ENCODE results near the gene ADGRL2.

Gene ADGRL2

DNA sequence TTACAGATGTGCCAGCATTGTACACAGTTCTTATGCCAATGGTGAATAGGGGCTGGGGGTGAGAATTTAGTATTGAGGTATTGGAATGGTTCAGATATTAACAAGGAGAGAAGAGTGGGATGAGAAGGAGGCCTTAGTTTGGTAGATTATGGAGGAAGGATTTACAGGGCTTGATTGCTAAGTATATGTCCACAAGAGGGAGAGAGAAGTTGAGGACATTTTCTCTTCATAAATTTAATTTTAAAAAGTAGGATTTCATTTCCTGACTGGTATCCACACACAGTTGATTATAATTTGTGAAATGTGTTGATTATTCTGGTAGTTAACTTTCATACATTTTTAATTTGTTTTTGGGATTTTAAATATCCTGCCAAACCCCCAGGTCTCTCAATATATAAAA, 213.0 kb downstream of the ADGRL2 start:
- ATAC-seq (no peak), DNase-seq (ENCODE audit: low spot score in 2 of 2) (no peak)
- no peaks in the 10 kb centered on the region for H3K4me1 Mint-ChIP-seq
- no peaks in the 10 kb centered on the region for H3K36me3 Mint-ChIP-seq
- H3K27ac Mint-ChIP-seq: no peak overlapping the region
- H3K9me3 Mint-ChIP-seq: peaks cover 23% of the 10 kb centered on the region
- H3K4me3 Mint-ChIP-seq: no peak overlapping the region

DNA sequence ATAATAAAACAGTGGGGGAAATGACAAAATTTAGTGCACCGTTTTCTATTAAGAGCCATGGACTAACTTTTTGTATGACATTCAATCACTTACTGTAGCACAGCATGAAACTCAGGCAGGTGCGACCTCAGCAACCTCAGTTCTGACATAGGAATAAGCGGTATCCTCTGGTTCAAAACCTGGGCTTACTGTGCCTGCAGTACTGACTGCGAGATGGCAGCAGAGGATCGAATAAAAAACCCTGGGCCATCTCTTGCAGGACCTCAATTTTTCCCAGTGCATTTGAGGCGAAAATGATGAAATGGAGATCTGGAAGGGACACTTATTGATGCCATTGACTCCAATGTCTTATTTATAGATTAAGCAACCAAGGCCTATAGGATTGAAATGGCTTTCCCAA, 214.7 kb downstream of the ADGRL2 start:
- H3K36me3 Mint-ChIP-seq: no peaks in the 10 kb centered on the region
- no peak overlapping the region for H3K27ac Mint-ChIP-seq
- no peak for DNase-seq (ENCODE audit: low spot score in 2 of 2)
- no peak for ATAC-seq
- no peaks in the 10 kb centered on the region for H3K4me1 Mint-ChIP-seq
- no peak overlapping the region for H3K4me3 Mint-ChIP-seq
- H3K9me3 Mint-ChIP-seq: peaks cover 26% of the 10 kb centered on the region

DNA sequence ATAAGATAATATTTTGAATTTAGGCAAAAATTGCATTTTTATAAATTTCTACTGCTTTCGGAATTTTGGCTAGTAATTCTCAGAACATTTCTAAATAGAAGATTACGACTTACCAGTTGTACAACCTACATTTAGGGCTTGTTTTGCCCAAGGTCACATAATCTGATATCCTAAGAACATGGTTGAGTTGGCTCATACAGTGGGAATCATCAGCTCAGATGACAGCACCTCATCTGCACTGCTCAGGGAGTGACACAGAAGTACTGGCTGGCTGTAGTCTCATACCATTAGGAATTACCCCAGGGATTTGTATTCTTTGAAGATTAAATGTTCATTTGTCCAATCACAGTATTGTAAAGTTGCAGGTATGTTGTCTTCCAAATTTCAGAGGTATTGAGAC, 217.6 kb downstream of the ADGRL2 start:
- Mint-ChIP-seq H3K36me3 (no peaks in the 10 kb centered on the region), H3K9me3 (peaks cover 26% of the 10 kb centered on the region), H3K27ac (no peak overlapping the region), H3K4me1 (no peaks in the 10 kb centered on the region), H3K4me3 (no peak overlapping the region)
- DNase-seq (ENCODE audit: low spot score in 2 of 2): no peak
- ATAC-seq: no peak

DNA sequence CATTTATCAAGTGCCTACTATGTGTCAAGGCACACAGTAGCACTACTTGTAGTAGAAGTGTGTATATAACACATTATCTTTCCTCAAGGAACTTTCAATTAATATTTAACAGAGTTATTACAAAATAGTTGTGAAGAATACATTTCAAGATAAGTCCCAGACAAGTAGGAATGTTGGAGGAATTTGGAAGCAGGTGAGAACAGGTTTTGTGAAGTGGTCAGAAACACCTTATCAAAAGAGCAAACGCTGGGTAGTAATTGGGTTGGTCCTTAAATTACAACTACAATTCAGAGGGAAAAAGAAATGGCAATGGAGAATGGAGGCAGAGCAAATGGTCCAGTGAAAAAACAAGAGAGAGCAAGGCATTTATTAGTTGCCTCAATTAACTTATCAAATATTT, 218.8 kb downstream of the ADGRL2 start:
- no peak for ATAC-seq
- H3K4me3 Mint-ChIP-seq: no peak overlapping the region
- no peak overlapping the region for H3K27ac Mint-ChIP-seq
- no peaks in the 10 kb centered on the region for H3K36me3 Mint-ChIP-seq
- H3K9me3 Mint-ChIP-seq: peaks cover 21% of the 10 kb centered on the region
- H3K4me1 Mint-ChIP-seq: no peaks in the 10 kb centered on the region
- DNase-seq (ENCODE audit: low spot score in 2 of 2): no peak

DNA sequence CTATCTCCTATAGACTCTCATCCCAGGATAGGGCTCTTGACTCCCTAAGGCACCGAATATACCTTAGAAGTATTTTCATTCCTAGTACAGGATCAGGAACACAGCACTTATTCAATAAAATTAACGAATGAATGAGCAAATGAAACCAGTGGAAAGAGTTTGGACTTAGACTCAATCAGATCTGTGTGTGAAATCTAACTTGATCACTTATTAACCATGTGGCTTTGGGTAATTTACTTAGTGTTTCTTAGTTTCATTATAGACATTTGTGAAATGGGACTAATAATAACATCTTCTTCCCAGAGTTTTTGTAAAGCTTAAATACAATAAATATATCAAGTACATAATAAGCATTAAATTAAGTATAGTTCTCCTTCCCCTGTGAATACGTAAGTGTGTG, 230.1 kb downstream of the ADGRL2 start:
- no peaks in the 10 kb centered on the region for H3K4me1 Mint-ChIP-seq
- H3K9me3 Mint-ChIP-seq: peaks cover 17% of the 10 kb centered on the region
- no peaks in the 10 kb centered on the region for H3K36me3 Mint-ChIP-seq
- DNase-seq (ENCODE audit: low spot score in 2 of 2) (no peak), ATAC-seq (no peak)
- H3K27ac Mint-ChIP-seq: no peak overlapping the region
- no peak overlapping the region for H3K4me3 Mint-ChIP-seq

DNA sequence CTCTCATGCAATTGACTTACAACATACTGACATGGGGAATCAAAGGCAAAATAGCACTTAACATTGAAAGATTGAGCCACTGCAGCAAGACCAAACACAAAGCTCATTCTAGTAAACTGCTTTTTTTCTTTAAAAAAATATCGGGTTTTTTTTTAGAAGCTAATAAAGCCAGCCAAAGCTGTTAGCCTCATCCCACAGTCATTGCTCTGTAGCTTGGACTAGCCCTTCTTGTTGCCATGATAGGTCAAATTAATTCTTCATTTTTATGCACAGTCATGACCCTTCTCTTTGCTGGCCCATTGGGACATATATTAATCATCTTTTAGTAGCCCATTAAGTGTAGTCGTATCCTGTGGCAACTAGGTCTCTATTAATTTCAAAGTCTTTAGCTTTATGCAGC, 231.3 kb downstream of the ADGRL2 start:
- H3K27ac Mint-ChIP-seq: no peak overlapping the region
- H3K36me3 Mint-ChIP-seq: no peaks in the 10 kb centered on the region
- DNase-seq (ENCODE audit: low spot score in 2 of 2): no peak
- peaks cover 20% of the 10 kb centered on the region for H3K9me3 Mint-ChIP-seq
- H3K4me3 Mint-ChIP-seq: no peak overlapping the region
- no peaks in the 10 kb centered on the region for H3K4me1 Mint-ChIP-seq
- ATAC-seq: no peak

DNA sequence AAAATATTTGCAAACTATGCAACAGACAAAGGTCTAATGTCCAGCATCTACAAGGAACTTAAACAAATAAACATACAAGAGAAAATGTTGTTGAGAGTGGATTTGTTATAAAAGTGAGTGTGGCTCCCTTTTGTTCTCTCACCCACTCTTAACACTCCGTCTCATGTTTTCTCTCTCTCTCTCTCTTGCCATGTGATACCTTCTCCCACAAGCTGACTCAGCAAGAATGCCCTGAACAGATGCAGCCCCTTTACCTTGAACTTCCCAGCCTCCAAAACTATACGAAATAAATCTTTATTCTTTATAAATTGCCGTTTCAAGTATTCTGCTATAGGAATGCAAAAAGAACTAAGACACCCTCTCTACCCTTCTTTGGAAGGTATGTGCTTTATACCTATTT, 234.1 kb downstream of the ADGRL2 start:
- DNase-seq (ENCODE audit: low spot score in 2 of 2): no peak
- H3K4me3 Mint-ChIP-seq: no peak overlapping the region
- peaks cover 21% of the 10 kb centered on the region for H3K9me3 Mint-ChIP-seq
- H3K27ac Mint-ChIP-seq: no peak overlapping the region
- H3K36me3 Mint-ChIP-seq: no peaks in the 10 kb centered on the region
- ATAC-seq: no peak
- no peaks in the 10 kb centered on the region for H3K4me1 Mint-ChIP-seq

Data from stimulated activated effector memory CD8-positive, alpha-beta T cell treated with anti-CD3 and anti-CD28 coated beads, Interleukin-12 subunit alpha, Interleukin-12 subunit beta, amount 100 ng/mL, for 72 hours (primary cell).